SH-SY5Y (cell line): ENCODE data around the gene DOCK2.

Source experiments
- GATA2 ChIP-seq: IDR thresholded peaks from 2 replicates; pipeline ENCODE4 v1.6.1; 2011; ENCODE audit warnings: mild to moderate bottlenecking, low read depth, low read length
- GATA3 ChIP-seq: IDR thresholded peaks from 2 replicates; pipeline ENCODE4 v1.6.1; 2011; ENCODE audit warnings: low read depth, mild to moderate bottlenecking, low read length, moderate library complexity

- TF ChIP-seq GATA3, result no peak
- TF ChIP-seq GATA2, result no peak
These were observed 483.5 kb downstream of the DOCK2 start for GRCh38 chr5:170120576-170120975.
